Astrocyte (in vitro differentiated cells and primary cell): ENCODE results near the gene HECTD4.

Experiments
- CTCF ChIP-seq: IDR thresholded peaks from 2 replicates; pipeline ENCODE4 v1.5.1; 2011; ENCODE audit warnings: low read depth, mild to moderate bottlenecking, inconsistent platforms, low read length, moderate library complexity; ENCODE audit not compliant: insufficient read depth
- EZH2 ChIP-seq: IDR thresholded peaks from 2 replicates; pipeline ENCODE4 v1.6.1; 2012; ENCODE audit warnings: mild to moderate bottlenecking, low read length, inconsistent platforms; ENCODE audit not compliant: insufficient read depth

- TF ChIP-seq CTCF (no peak), EZH2 (no peak)
These were observed 141.1 kb downstream of the HECTD4 start for GRCh38 chr12:112241176-112241575.
